T-helper 17 cell (primary cell): Measurements from ENCODE around the gene ZNF524. TPM values are rescaled to one million over a fixed set of nuclear protein-coding genes. Genes with fewer than 3 reads are reported as not detected.
"Not testable (repeated sequence)": the region's sequence is repeated elsewhere in the genome, so short reads cannot be mapped to it uniquely, and the experiment has no call there.

Experiments
- ATAC-seq: fragments of 150-1000 bp; cut with Tn5 transposase; 2 replicates; pipeline ENCODE4 v1.10.0; 2021; ENCODE audit warnings: mild to moderate bottlenecking, moderate library complexity
- DNase-seq, 3 donors: peaks; one replicate each; pipeline versions ENCODE4 v3.0.0 to v3.0.0-alpha.2; 2020 to 2021
- H3K9me3 ChIP-seq: one replicate; pipeline ENCODE4 v1.7.0; 2013; ENCODE audit warnings: low read length, mild to moderate bottlenecking; ENCODE audit not compliant: control insufficient read depth, poor library complexity, severe bottlenecking
- H3K27ac Mint-ChIP-seq: one replicate; pipeline ENCODE4 v1.8.0; 2022; ENCODE audit warnings: mild to moderate bottlenecking, moderate library complexity, mixed read lengths
- H3K27me3 Mint-ChIP-seq: one replicate; pipeline ENCODE4 v1.8.0; 2022; ENCODE audit warnings: mixed read lengths
- H3K36me3 Mint-ChIP-seq: one replicate; pipeline ENCODE4 v1.8.0; 2022; ENCODE audit warnings: low read depth, mixed read lengths
- H3K4me1 Mint-ChIP-seq: one replicate; pipeline ENCODE4 v1.8.0; 2022; ENCODE audit warnings: mild to moderate bottlenecking, mixed read lengths
- H3K4me3 Mint-ChIP-seq: one replicate; pipeline ENCODE4 v1.8.0; 2022; ENCODE audit warnings: mild to moderate bottlenecking, moderate library complexity, mixed read lengths
- total RNA-seq, 4 donors: library from RNA in 2 of 4; stranded (reverse) in 2 of 4; gene quantifications; one replicate each; pipeline ENCODE4 v1.2.3 and lab custom pipeline; 2022 to 2026

Gene ZNF524
- total RNA-seq, 2 donors from 2014 or later, result 16.6 to 17.0 TPM

- H3K9me3 ChIP-seq, H3K4me1 Mint-ChIP-seq, H3K27ac Mint-ChIP-seq, H3K36me3 Mint-ChIP-seq, H3K4me3 Mint-ChIP-seq, DNase-seq, ATAC-seq, H3K27me3 Mint-ChIP-seq: not testable (repeated sequence)
Observed at GRCh38 chr19:55573929-55574328, 26.2 kb upstream of the ZNF524 start.

- H3K9me3 ChIP-seq, result no peaks in the 10 kb centered on the region
- DNase-seq, result no peak
- H3K36me3 Mint-ChIP-seq, result peaks cover 5% of the 10 kb centered on the region
- H3K27ac Mint-ChIP-seq, result no peak overlapping the region
- no peaks in the 10 kb centered on the region for H3K27me3 Mint-ChIP-seq
- H3K4me3 Mint-ChIP-seq, result no peak overlapping the region
- ATAC-seq, result no peak
- peaks cover 18% of the 10 kb centered on the region for H3K4me1 Mint-ChIP-seq
Observed at GRCh38 chr19:55576746-55577145, 23.3 kb upstream of the ZNF524 start.

- DNase-seq, result no peak
- H3K27me3 Mint-ChIP-seq, result no peaks in the 10 kb centered on the region
Observed at GRCh38 chr19:55578031-55578760, 21.9 kb upstream of the ZNF524 start.

GRCh38 chr19:55578761-55579747 lies 21.0 kb upstream of the ZNF524 start:
- no peaks in the 10 kb centered on the region for H3K9me3 ChIP-seq
- Mint-ChIP-seq H3K4me1 (peaks cover 23% of the 10 kb centered on the region), H3K4me3 (peak overlapping the region; percentile 87), H3K36me3 (peaks cover 5% of the 10 kb centered on the region), H3K27ac (peak overlapping the region; percentile 62), H3K27me3 (no peaks in the 10 kb centered on the region)
- ATAC-seq, result no peak
- DNase-seq, result no peak

More at GRCh38 chr19:55578031-55578760, 21.9 kb upstream of the ZNF524 start:
- H3K36me3 Mint-ChIP-seq, result peaks cover 5% of the 10 kb centered on the region
- no peak overlapping the region for H3K4me3 Mint-ChIP-seq
- no peak for ATAC-seq
- no peaks in the 10 kb centered on the region for H3K9me3 ChIP-seq
- peaks cover 23% of the 10 kb centered on the region for H3K4me1 Mint-ChIP-seq
- H3K27ac Mint-ChIP-seq, result no peak overlapping the region

GRCh38 chr19:55579766-55580621 lies 20.1 kb upstream of the ZNF524 start:
- peak; percentile 40 for ATAC-seq
- H3K27ac Mint-ChIP-seq, result peak overlapping the region; percentile 62
- DNase-seq, result no peak

GRCh38 chr19:55580628-55581144 lies 19.4 kb upstream of the ZNF524 start, which contains the start of gene ZNF579:
Gene ZNF579 (minus strand): TSS chr19:55580848. CDS start chr19:55579639, 1,209 bp downstream.
- ATAC-seq, result peak; percentile 77
- Mint-ChIP-seq H3K4me1 (peaks cover 32% of the 10 kb centered on the region), H3K36me3 (peaks cover 5% of the 10 kb centered on the region), H3K27me3 (no peaks in the 10 kb centered on the region), H3K27ac (peak within 1 kb of the TSS; percentile 62), H3K4me3 (peak within 1 kb of the TSS; percentile 87)
- DNase-seq, result peak; percentile 34 to 55 (median 51)
- H3K9me3 ChIP-seq, result no peaks in the 10 kb centered on the region

More at GRCh38 chr19:55579766-55580621, 20.1 kb upstream of the ZNF524 start:
- no peaks in the 10 kb centered on the region for H3K27me3 Mint-ChIP-seq
- peaks cover 25% of the 10 kb centered on the region for H3K4me1 Mint-ChIP-seq
- H3K4me3 Mint-ChIP-seq, result peak overlapping the region; percentile 87
- H3K36me3 Mint-ChIP-seq, result peaks cover 5% of the 10 kb centered on the region
- H3K9me3 ChIP-seq, result no peaks in the 10 kb centered on the region

GRCh38 chr19:55581145-55581822 lies 18.8 kb upstream of the ZNF524 start:
- peaks cover 36% of the 10 kb centered on the region for H3K4me1 Mint-ChIP-seq
- peak overlapping the region; percentile 87 for H3K4me3 Mint-ChIP-seq
- ATAC-seq (no peak), DNase-seq (no peak)
- peaks cover 5% of the 10 kb centered on the region for H3K36me3 Mint-ChIP-seq
- H3K27me3 Mint-ChIP-seq, result no peaks in the 10 kb centered on the region
- H3K9me3 ChIP-seq, result no peaks in the 10 kb centered on the region
- peak overlapping the region; percentile 62 for H3K27ac Mint-ChIP-seq

GRCh38 chr19:55581823-55582223 lies 18.3 kb upstream of the ZNF524 start:
- no peaks in the 10 kb centered on the region for H3K9me3 ChIP-seq
- peaks cover 37% of the 10 kb centered on the region for H3K4me1 Mint-ChIP-seq
- H3K27me3 Mint-ChIP-seq, result no peaks in the 10 kb centered on the region
- peak overlapping the region; percentile 87 for H3K4me3 Mint-ChIP-seq
- no peak for ATAC-seq
- no peak for DNase-seq
- H3K36me3 Mint-ChIP-seq, result peaks cover 5% of the 10 kb centered on the region
- H3K27ac Mint-ChIP-seq, result no peak overlapping the region

GRCh38 chr19:55582284-55582683 lies 17.8 kb upstream of the ZNF524 start:
- not testable (repeated sequence) for ATAC-seq, H3K27ac Mint-ChIP-seq, H3K4me3 Mint-ChIP-seq, H3K36me3 Mint-ChIP-seq, DNase-seq, H3K27me3 Mint-ChIP-seq, H3K9me3 ChIP-seq
- H3K4me1 Mint-ChIP-seq, result peaks cover 39% of the 10 kb centered on the region

- H3K9me3 ChIP-seq, H3K4me3 Mint-ChIP-seq, H3K36me3 Mint-ChIP-seq, H3K27ac Mint-ChIP-seq, DNase-seq, ATAC-seq, H3K27me3 Mint-ChIP-seq: not testable (repeated sequence)
- H3K4me1 Mint-ChIP-seq, result peaks cover 41% of the 10 kb centered on the region
Observed at GRCh38 chr19:55583897-55584296, 16.2 kb upstream of the ZNF524 start.

- H3K36me3 Mint-ChIP-seq, result no peaks in the 10 kb centered on the region
- no peak overlapping the region for H3K4me3 Mint-ChIP-seq
- H3K27me3 Mint-ChIP-seq, result no peaks in the 10 kb centered on the region
- ATAC-seq (no peak), DNase-seq (no peak)
- peaks cover 38% of the 10 kb centered on the region for H3K4me1 Mint-ChIP-seq
- peak overlapping the region; percentile 72 for H3K27ac Mint-ChIP-seq
- no peaks in the 10 kb centered on the region for H3K9me3 ChIP-seq
Observed at GRCh38 chr19:55584871-55585270, 15.2 kb upstream of the ZNF524 start.
